ENCODE data around the gene CALML6. TPM values are rescaled to one million over a fixed set of nuclear protein-coding genes. Genes with fewer than 3 reads are reported as not detected.
A peak's percentile ranks its signal among the peaks of the same experiment; 100 is the strongest.

Gene CALML6
- total and polyA plus RNA-seq, 2 of the 4 experiments (the other 2 are of a cell fraction): 0.91 TPM; not detected in 1

DNA sequence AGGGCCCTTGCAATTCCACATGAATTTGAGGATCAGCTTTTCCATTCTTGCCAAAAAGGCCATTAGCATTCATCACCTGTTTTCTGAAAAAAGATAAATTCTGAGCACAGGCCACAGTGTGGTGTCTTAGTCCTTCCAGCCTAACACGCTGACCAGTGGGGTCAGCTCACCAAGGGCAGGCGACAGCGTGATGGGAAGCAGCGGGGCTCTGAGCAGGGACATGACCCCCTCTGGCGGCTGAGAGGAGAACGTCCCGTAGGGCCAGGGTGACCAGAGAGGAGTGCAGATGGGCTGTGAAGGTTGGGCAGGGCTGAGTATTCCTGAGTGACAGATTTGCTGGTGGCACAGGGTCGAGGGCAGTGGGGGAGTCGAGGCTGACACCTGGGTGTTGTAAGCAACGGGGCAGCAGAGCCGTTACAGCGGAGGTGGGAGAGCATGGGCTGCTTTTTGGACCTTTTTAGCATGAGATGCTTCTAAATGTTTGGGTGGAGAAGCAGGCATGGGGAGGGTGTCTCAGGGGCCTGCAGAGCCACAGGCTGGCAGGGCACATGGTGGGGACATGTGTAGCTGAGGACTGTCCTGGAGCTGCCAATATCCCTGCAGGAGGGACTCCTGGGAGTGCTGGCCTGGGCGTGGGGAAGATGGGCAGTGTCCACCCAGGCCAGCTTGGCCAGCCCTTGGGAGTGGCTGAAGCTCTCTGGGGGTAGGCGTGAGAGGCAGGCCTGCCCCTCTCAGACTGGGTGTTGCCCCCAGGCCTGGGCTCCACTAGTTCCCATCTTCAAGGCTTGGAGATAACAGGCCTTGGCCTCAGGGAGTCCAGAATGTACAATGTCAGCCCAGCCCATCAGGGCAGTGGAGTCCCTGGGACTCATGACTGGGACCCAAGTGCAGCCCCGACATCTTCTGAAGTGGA lies 8.6 kb upstream of the CALML6 start:
- in situ Hi-C loops (cut with MboI; ENCODE audit: low sequenced_read_pairs): loop anchor here (10.0 kb wide), 1 partner anchor 122 kb away; no protein-coding TSS in a partner anchor
- H2BK5ac ChIP-seq (ENCODE audit: low read depth, low read length, poor library complexity, severe bottlenecking): peak overlapping the region; percentile 2
- intact Hi-C loops (cut with micrococcal nuclease): loop anchor here (1.0 to 10.0 kb wide), 3 partner anchors 118 to 332 kb away; partner anchors contain the start of gene SSU72

More for the DNA sequence above, 8.6 kb upstream of the CALML6 start:
- Histone ChIP-seq H3K9me3 (ENCODE audit: control insufficient read depth, insufficient read depth, low read length) (peaks cover 3% of the 10 kb centered on the region; the same call in 1 of the 2 replicates), H3K36me3 (ENCODE audit: control insufficient read depth, insufficient read depth, low read length) (no peaks in the 10 kb centered on the region), H3K4me1 (ENCODE audit: control insufficient read depth, insufficient read depth, low read length) (peaks cover 4% of the 10 kb centered on the region), H3K27me3 (ENCODE audit: control insufficient read depth, insufficient read depth, low read length) (no peaks in the 10 kb centered on the region), H3K4ac (ENCODE audit: low read depth, low read length) (0 out of 2 replicates have a peak overlapping the region, but pooled peaks have one; percentile 5), H3K9ac (ENCODE audit: low read depth, low read length) (no peak overlapping the region), H4K8ac (ENCODE audit: low read depth in 2 of 2, low read length in 2 of 2) (no peak overlapping the region), H2AK5ac (ENCODE audit: low read depth, low read length) (peak overlapping the region; percentile 43; the same call in 1 of the 2 replicates), H2BK120ac (ENCODE audit: low read depth, low read length) (no peak overlapping the region), H3K18ac (ENCODE audit: low read depth, low read length) (no peak overlapping the region), H4K91ac (ENCODE audit: insufficient read depth, low read depth, low read length) (no peak overlapping the region), H3K14ac (replicated peaks; ENCODE audit: low read depth, low read length) (no peak overlapping the region), H3K4me2 (ENCODE audit: low read depth, low read length) (no peak overlapping the region), H3K9me1 (ENCODE audit: insufficient read depth, low read length) (peaks cover 2% of the 10 kb centered on the region; the same call in 1 of the 2 replicates), H4K5ac (ENCODE audit: low read depth, low read length) (no peak overlapping the region), H2BK15ac (ENCODE audit: low read depth, low read length) (no peak overlapping the region; the same call in 2 of the 3 replicates), H2AFZ (replicated peaks; ENCODE audit: low read length, poor library complexity) (peak overlapping the region; percentile 74), H3K23ac (ENCODE audit: low read depth, low read length) (no peak overlapping the region; the same call in 1 of the 2 replicates), H3K79me1 (ENCODE audit: low read depth in 1 of 2, low read length in 2 of 2) (peaks cover 0 to 30% of the 10 kb centered on the region in 2 experiments; a peak in 2 of 4 replicates), H2BK20ac (ENCODE audit: low read depth, low read length) (no peak overlapping the region), H4K20me1 (ENCODE audit: insufficient read depth, low read length) (peaks cover 6% of the 10 kb centered on the region; the same call in 1 of the 2 replicates), H3K4me3 (ENCODE audit: insufficient read depth, low read depth, low read length) (no peak overlapping the region), H3K56ac (ENCODE audit: extremely low read depth, insufficient read depth, low read length) (no peak overlapping the region), H3K27ac (ENCODE audit: insufficient read depth, low read length) (peak overlapping the region; percentile 31; the same call in 1 of the 2 replicates), H2AK9ac (replicated peaks; ENCODE audit: low read depth, low read length, poor library complexity) (peak overlapping the region; percentile 86)
- ATAC-seq (ENCODE audit: low read depth) (peak; percentile 62), DNase-seq (peak; percentile 75)
- ChIA-PET CTCF (interaction anchor here (0.5 to 1.5 kb wide), 10 partner anchors 11 to 397 kb away, joined by 3 to 8 read pairs (median 3); no protein-coding TSS in a partner anchor), POLR2A (ENCODE audit: unreplicated experiment) (no interaction called here)
- dilution Hi-C loops (cut with HindIII; ENCODE audit: low sequenced_read_pairs, unreplicated experiment): no loop called here
- WGBS, 2 experiments (ENCODE audit: extremely low coverage in 2 of 2, insufficient read length in 1 of 2): 9% methylated on average over 6 of the region's 15 CpGs; no CpG with 5 or more reads in 1 of the 2 experiments
- TF ChIP-seq MXI1 (IDR thresholded peaks at IDR 0.05; ENCODE audit: borderline replicate concordance, low read depth, low read length) (peak; percentile 66; the same call in 1 of the 2 replicates), MAZ (IDR thresholded peaks at IDR 0.05; ENCODE audit: borderline replicate concordance, low read depth, low read length) (peak; percentile 34; the same call in 1 of the 2 replicates), SMC3 (IDR thresholded peaks at IDR 0.05; ENCODE audit: low read depth, low read length) (peak; percentile 85), BHLHE40 (IDR thresholded peaks at IDR 0.05; ENCODE audit: low read depth, low read length) (peak; percentile 31; the same call in 1 of the 2 replicates), RAD21 (IDR thresholded peaks at IDR 0.05; ENCODE audit: low read length) (peak; percentile 98)
- TF ChIP-seq, protein P1, sequence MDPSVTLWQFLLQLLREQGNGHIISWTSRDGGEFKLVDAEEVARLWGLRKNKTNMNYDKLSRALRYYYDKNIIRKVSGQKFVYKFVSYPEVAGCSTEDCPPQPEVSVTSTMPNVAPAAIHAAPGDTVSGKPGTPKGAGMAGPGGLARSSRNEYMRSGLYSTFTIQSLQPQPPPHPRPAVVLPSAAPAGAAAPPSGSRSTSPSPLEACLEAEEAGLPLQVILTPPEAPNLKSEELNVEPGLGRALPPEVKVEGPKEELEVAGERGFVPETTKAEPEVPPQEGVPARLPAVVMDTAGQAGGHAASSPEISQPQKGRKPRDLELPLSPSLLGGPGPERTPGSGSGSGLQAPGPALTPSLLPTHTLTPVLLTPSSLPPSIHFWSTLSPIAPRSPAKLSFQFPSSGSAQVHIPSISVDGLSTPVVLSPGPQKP (IDR thresholded peaks at IDR 0.05; ENCODE audit: borderline replicate concordance, low read depth, low read length): no peak
- TF ChIP-seq, protein P2, sequence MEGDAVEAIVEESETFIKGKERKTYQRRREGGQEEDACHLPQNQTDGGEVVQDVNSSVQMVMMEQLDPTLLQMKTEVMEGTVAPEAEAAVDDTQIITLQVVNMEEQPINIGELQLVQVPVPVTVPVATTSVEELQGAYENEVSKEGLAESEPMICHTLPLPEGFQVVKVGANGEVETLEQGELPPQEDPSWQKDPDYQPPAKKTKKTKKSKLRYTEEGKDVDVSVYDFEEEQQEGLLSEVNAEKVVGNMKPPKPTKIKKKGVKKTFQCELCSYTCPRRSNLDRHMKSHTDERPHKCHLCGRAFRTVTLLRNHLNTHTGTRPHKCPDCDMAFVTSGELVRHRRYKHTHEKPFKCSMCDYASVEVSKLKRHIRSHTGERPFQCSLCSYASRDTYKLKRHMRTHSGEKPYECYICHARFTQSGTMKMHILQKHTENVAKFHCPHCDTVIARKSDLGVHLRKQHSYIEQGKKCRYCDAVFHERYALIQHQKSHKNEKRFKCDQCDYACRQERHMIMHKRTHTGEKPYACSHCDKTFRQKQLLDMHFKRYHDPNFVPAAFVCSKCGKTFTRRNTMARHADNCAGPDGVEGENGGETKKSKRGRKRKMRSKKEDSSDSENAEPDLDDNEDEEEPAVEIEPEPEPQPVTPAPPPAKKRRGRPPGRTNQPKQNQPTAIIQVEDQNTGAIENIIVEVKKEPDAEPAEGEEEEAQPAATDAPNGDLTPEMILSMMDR (conservative IDR thresholded peaks at IDR 0.05; ENCODE audit: low read depth, low read length): peak; percentile 95
- TF ChIP-seq, protein P3, sequence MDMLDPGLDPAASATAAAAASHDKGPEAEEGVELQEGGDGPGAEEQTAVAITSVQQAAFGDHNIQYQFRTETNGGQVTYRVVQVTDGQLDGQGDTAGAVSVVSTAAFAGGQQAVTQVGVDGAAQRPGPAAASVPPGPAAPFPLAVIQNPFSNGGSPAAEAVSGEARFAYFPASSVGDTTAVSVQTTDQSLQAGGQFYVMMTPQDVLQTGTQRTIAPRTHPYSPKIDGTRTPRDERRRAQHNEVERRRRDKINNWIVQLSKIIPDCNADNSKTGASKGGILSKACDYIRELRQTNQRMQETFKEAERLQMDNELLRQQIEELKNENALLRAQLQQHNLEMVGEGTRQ (IDR thresholded peaks at IDR 0.05; ENCODE audit: low read depth, low read length): no peak; the same call in 1 of the 2 replicates
- no TSS peak for BruUV-seq (replicated peaks)

All from IMR-90 (cell line).